ENCODE data around the gene KIF1A. TPM values are rescaled to one million over a fixed set of nuclear protein-coding genes. Genes with fewer than 3 reads are reported as not detected.

The KIF1A gene
- total and polyA plus RNA-seq, 2 of the 8 experiments (the other 6 are each of a cell fraction or from before 2014, with no cell fraction given), result 61.3 to 281 TPM

GRCh38 chr2:240759459-240759858, 60.6 kb downstream of the KIF1A start:
- WGBS, 2 experiments (ENCODE audit: extremely low coverage in 1 of 2, insufficient coverage in 1 of 2, insufficient read length in 1 of 2, insufficient replicate concordance in 2 of 2, low coverage in 1 of 2, low lambda C conversion rate in 2 of 2, missing lambda C conversion rate in 1 of 2), result 95% methylated on average over 5 of the region's 5 CpGs; no CpG with 5 or more reads in 1 of the 2 experiments
- no peak for FAIRE-seq
- TF ChIP-seq CHD1 (IDR thresholded peaks at IDR 0.05; ENCODE audit: low read depth, low read length) (no peak), KDM4A (IDR thresholded peaks at IDR 0.05; ENCODE audit: low read depth, low read length, severe bottlenecking) (no peak), CTBP2 (IDR thresholded peaks at IDR 0.05; ENCODE audit: borderline replicate concordance, insufficient read depth, insufficient read length, low read length) (no peak), USF2 (IDR thresholded peaks at IDR 0.05; ENCODE audit: low read length) (no peak), TAF7 (optimal IDR thresholded peaks at IDR 0.05; ENCODE audit: borderline replicate concordance, low read depth, low read length) (no peak), RNF2 (IDR thresholded peaks at IDR 0.05; ENCODE audit: borderline replicate concordance, low read depth, low read length, missing control alignments, poor library complexity, severe bottlenecking) (no peak), JUND (IDR thresholded peaks at IDR 0.05; ENCODE audit: low read length) (no peak), SIN3A (conservative IDR thresholded peaks at IDR 0.05 in 1 of 2, IDR thresholded peaks at IDR 0.05 in 1 of 2; ENCODE audit: low read depth in 1 of 2, low read length in 2 of 2) (no peak), NANOG (IDR thresholded peaks at IDR 0.05; ENCODE audit: insufficient read depth, low read depth, low read length, poor library complexity, severe bottlenecking) (no peak), EP300 (IDR thresholded peaks at IDR 0.05; ENCODE audit: borderline replicate concordance in 1 of 2, low read depth in 2 of 2, low read length in 2 of 2) (no peak), KDM1A (IDR thresholded peaks at IDR 0.05; ENCODE audit: borderline replicate concordance, low read length) (no peak)

More at GRCh38 chr2:240759459-240759858, 60.6 kb downstream of the KIF1A start:
- Histone ChIP-seq H3K18ac (ENCODE audit: extremely low read depth, low read length) (no peak overlapping the region), H2BK15ac (ENCODE audit: low read length) (no peak overlapping the region), H4K5ac (ENCODE audit: insufficient read length, low read depth, low read length) (no peak overlapping the region), H4K91ac (replicated peaks; ENCODE audit: insufficient read length, low read length) (no peak overlapping the region), H3K4me1 (replicated peaks in 1 of 4; ENCODE audit: control insufficient read depth in 3 of 4, insufficient read depth in 4 of 4, low read length in 3 of 4) (no peaks in the 10 kb centered on the region; a peak in 1 of 7 replicates), H3K27ac (ENCODE audit: low read depth, low read length) (no peak overlapping the region), H3K4ac (replicated peaks; ENCODE audit: insufficient read length, low read depth, low read length) (no peak overlapping the region), H3K36me3 (ENCODE audit: control insufficient read depth in 2 of 4, insufficient read depth in 4 of 4, low read length in 3 of 4) (peaks cover 36 to 92% (median 78%) of the 10 kb centered on the region in 4 experiments), H2BK20ac (ENCODE audit: low read length) (no peak overlapping the region), H3K14ac (ENCODE audit: insufficient read length) (no peak overlapping the region), H2BK5ac (ENCODE audit: low read depth, low read length) (no peak overlapping the region), H3K4me2 (ENCODE audit: insufficient read depth in 1 of 2, low read depth in 2 of 2, low read length in 2 of 2) (no peak overlapping the region), H3K9me3 (ENCODE audit: insufficient read depth in 2 of 2, low read depth in 1 of 2, low read length in 1 of 2) (no peaks in the 10 kb centered on the region), H4K20me1 (replicated peaks in 1 of 2; ENCODE audit: control insufficient read depth in 1 of 2, insufficient read depth in 2 of 2, low read length in 2 of 2) (peaks cover 7 to 12% of the 10 kb centered on the region in 2 experiments), H3K27me3 (replicated peaks in 1 of 4; ENCODE audit: control insufficient read depth in 3 of 4, extremely low read depth in 1 of 4, insufficient read depth in 3 of 4, low read length in 3 of 4) (no peaks in the 10 kb centered on the region), H3K9ac (replicated peaks in 1 of 4; ENCODE audit: extremely low read depth in 1 of 4, low read depth in 3 of 4, low read length in 3 of 4) (no peak overlapping the region), H2BK120ac (replicated peaks; ENCODE audit: low read depth, low read length) (no peak overlapping the region), H3K56ac (replicated peaks; ENCODE audit: insufficient read length, low read depth, low read length) (no peak overlapping the region), H2AK5ac (ENCODE audit: low read depth, low read length) (no peak overlapping the region), H2BK12ac (ENCODE audit: low read depth, low read length) (no peak overlapping the region), H3K23me2 (ENCODE audit: low read depth, low read length) (no peaks in the 10 kb centered on the region; the same call in 1 of the 2 replicates), H3K79me1 (ENCODE audit: low read depth, low read length) (peaks cover 3% of the 10 kb centered on the region; the same call in 1 of the 2 replicates), H4K8ac (ENCODE audit: extremely low read depth, insufficient read depth, low read length) (no peak overlapping the region), H3K79me2 (ENCODE audit: control insufficient read depth in 1 of 2, insufficient read depth in 2 of 2, low read length in 2 of 2) (no peaks in the 10 kb centered on the region), H3K4me3 (ENCODE audit: extremely low read depth in 1 of 4, insufficient read depth in 2 of 4, low read depth in 3 of 4, low read length in 4 of 4) (no peak overlapping the region), H2AFZ (ENCODE audit: low read length) (no peak overlapping the region), H3K23ac (ENCODE audit: insufficient read length) (no peak overlapping the region)
- ChIA-PET POLR2A (ENCODE audit: partially characterized antibody) (interaction anchor here (0.9 to 13.2 kb wide), 6 partner anchors 11 to 44 kb away, joined by 4 to 200 read pairs (median 14); no protein-coding TSS in a partner anchor), CTCF (ENCODE audit: partially characterized antibody) (interaction anchor here (1.0 to 1.3 kb wide), 2 partner anchors 12 to 17 kb away, joined by 3 read pairs; no protein-coding TSS in a partner anchor)
- DNase-seq (ENCODE audit: low read depth in 1 of 2, low spot score in 2 of 2), result no peak
